Stomach (tissue), 4 donors: Measurements from ENCODE around the gene CD247.

Experiments
- POLR2A ChIP-seq, 4 donors: fragments of 450-650 bp; IDR thresholded peaks; one replicate each; pipeline ENCODE4 v1.6.1; 2016; ENCODE audit warnings: antibody characterized with exemption in 4 of 4, control low read depth in 2 of 4, mild to moderate bottlenecking in 1 of 4, moderate library complexity in 1 of 4
- POLR2AphosphoS5 ChIP-seq, 3 donors: sonication (generic); formaldehyde crosslinking; IDR thresholded peaks; one replicate each; pipeline ENCODE4 v1.6.1; 2016; ENCODE audit warnings: antibody characterized with exemption in 3 of 3
- TF ChIP-seq, protein P1 (sequence below), 7 experiments: fragments of 450-650 bp in 4 of 7; fragments of 200-600 bp in 3 of 7; sonication (generic) in 3 of 7; IDR thresholded peaks; one replicate each; pipeline ENCODE4 v1.5.1; 2016 to 2019; ENCODE audit warnings: antibody characterized with exemption in 7 of 7, control low read depth in 2 of 7, mild to moderate bottlenecking in 1 of 7

GRCh38 chr1:167500283-167500860 lies 18.0 kb downstream of the CD247 start:
- TF ChIP-seq, protein P1, sequence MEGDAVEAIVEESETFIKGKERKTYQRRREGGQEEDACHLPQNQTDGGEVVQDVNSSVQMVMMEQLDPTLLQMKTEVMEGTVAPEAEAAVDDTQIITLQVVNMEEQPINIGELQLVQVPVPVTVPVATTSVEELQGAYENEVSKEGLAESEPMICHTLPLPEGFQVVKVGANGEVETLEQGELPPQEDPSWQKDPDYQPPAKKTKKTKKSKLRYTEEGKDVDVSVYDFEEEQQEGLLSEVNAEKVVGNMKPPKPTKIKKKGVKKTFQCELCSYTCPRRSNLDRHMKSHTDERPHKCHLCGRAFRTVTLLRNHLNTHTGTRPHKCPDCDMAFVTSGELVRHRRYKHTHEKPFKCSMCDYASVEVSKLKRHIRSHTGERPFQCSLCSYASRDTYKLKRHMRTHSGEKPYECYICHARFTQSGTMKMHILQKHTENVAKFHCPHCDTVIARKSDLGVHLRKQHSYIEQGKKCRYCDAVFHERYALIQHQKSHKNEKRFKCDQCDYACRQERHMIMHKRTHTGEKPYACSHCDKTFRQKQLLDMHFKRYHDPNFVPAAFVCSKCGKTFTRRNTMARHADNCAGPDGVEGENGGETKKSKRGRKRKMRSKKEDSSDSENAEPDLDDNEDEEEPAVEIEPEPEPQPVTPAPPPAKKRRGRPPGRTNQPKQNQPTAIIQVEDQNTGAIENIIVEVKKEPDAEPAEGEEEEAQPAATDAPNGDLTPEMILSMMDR (IDR thresholded peaks at IDR 0.05) = no peak
- no peak for TF ChIP-seq POLR2A (IDR thresholded peaks at IDR 0.05)
- TF ChIP-seq POLR2AphosphoS5 (IDR thresholded peaks at IDR 0.05) = no peak
